Stimulated activated CD4-positive, alpha-beta T cell treated with anti-CD3 and anti-CD28 coated beads, Interleukin-15, amount 100 ng/mL, for 24 hours (primary cell): ENCODE data around the gene CHMP4B.

Experiments
- DNase-seq: peaks from one replicate; pipeline ENCODE4 v3.0.0-alpha.2; 2020

CHMP4B gene

DNA sequence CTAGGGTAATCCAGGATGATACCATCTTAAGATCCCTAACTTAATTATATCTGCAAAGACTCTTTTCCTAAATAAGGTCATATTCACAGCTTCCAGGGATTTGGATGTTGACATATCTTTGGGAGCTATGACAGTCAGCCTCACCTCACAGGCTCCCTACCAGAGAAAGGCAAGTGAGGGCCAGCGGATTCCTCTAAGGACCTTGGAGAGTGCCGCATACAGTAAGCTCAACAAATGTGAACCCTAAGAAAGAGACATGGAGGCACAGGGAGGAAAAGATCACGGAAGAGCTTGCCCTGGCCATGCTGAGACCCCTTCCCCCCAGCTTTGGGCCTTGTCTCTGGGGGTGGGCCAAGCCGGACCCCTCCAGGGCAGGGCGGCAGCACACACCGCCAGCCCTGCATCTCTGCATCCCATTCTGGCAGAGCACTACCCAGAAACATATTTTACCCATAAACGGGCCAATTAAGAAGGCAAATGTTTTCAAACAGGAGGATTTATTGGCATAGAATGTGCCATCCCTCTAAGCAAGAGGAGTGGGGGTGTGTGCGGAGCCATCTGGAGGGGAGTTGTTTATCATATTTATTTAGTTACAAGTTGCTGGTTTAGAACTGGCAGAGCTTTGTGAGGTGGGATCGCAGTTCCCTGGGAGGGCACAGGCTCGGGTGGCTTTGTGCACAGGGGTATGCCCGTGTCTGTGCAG, 55.4 kb downstream of the CHMP4B start:
- no peak for DNase-seq

DNA sequence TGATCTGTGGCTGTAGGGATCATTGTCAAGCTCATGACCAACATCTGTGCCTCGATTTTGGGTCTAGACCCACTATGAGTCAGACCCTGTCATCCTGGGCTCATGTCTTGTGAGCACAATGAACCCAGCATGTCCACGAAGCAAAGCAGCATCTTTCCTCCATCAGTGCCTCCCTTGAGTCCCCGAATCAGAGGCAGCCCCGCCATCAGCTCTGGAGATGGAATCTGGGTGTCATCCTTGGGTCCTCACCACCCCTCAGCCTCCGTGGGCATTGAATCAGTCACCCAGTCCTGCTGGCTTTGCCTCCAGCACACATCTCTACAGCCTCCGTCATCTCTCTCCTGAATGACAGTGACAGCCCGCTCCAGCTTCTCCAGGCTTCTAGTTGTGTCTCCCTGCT, 56.9 kb downstream of the CHMP4B start:
- no peak for DNase-seq

DNA sequence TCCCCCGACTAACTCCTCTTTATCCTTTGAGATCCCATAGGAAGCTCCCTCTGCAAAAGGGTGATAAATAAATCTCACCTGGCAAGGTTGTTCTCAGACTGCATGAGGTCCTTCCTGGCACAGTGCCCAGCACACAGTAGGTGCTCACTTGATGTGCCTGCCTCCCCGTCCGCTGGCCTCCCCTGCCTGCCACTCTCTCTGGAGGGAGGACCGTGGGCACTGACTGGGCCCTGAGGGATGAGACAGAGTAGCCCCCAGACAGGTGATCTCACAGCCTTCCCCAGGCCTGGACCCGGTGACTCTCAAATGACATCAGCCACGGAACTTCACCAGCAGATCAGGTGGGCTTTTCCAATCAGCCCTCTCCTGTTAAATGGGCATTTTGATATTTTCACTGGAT, 57.4 kb downstream of the CHMP4B start:
- DNase-seq = no peak

DNA sequence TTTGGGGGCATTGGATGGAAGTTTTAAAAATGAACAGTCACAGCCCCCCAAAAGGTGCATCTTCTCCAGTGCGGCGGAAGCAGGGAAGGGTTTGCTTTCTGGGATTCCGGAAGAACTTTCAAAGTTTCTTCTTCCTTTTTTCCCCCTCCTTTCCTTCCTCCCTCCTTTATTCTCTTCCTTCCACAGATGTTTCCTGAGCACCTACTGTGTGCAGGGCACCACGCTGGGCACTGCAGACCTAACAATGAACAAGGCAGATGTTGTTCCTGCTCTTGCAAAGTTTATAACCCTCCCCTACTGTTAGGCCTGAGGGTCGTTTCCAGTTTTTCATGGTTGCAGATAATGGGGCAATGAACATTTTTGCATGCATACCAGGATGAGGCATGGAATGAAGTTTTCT, 58.1 kb downstream of the CHMP4B start:
- DNase-seq = no peak

DNA sequence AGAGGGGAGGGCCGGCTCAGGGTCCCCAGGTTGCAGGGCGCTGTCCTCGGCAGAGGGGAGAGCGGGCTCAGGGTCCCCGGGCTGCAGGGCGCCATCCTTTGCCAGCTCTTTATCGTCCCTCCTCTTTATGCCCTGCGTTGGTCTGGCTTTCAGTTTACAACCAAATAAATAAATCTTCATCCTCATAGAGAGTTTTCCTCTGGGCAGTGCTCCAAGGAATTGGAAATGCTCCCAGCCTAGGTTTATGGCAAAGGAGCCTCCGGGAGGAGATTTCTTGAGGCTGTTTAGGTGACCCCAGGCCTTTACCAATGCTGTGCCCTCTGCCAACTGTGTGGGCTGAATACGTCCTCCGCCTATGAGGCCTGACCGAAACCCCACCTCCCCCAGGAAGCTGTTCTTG, 60.2 kb downstream of the CHMP4B start:
- no peak for DNase-seq

DNA sequence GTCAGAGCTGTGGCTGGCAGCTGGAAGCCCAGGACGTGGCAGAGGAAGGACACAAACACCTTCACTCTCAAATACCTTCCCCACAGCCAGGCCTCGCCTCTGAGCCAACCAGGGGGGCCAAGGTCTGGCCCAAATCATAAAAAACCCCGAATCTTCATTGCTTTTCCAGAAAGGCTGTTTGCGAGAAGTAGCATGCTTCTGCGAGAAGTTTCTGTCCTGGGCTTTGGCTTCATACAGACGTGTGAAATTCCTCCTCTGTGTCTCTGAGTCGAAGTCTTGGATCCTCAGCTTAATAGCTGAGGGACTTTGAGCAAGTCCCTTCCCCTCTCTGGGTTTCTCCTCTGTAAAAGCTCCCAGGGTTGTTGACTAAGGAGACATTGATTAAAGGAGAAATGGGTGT, 63.0 kb downstream of the CHMP4B start:
- DNase-seq = no peak

DNA sequence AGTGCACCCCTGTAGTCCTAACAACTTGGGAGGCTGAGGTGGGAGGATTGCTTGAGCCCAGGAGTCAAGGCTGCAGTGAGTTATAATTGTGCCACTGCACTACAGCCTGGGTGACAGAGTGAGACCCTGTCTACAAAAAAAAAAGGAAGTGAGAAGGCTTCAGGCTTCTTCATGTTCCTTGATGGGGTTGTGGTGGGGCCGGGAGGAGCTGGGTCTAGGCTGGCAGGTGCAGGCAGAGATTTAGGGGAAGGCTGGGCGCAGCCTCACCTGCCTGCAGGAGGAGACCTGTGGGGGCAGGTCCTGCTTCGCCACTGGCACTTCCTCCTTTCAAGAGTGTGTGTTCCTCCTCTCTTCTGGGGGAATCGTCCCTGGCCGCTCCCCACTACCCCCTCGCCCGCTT, 63.9 kb downstream of the CHMP4B start:
- DNase-seq = no peak

DNA sequence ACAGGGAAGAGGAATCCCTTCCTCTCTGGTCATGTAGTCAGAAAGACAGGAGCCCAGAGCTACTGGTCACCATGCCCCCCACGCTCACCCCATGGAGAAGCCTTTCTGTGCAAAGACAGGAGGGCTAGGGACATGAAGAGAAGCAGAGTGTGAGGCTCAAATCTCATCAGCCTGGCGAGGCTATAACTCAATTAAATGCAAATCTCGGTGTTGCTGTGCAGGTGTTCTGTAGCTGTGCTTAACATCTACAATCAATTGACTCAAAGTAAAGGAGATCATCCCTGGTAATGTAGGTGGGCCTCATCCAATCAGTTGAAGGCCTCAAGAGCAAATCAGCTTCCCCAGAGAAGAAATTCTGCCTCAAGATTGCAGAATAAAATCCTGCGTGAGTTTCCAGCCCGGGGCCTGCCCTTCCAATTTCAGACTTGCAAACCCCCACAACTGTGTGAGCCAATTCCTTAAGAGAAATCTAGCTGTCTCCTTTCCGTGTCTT, 64.4 kb downstream of the CHMP4B start:
- no peak for DNase-seq

DNA sequence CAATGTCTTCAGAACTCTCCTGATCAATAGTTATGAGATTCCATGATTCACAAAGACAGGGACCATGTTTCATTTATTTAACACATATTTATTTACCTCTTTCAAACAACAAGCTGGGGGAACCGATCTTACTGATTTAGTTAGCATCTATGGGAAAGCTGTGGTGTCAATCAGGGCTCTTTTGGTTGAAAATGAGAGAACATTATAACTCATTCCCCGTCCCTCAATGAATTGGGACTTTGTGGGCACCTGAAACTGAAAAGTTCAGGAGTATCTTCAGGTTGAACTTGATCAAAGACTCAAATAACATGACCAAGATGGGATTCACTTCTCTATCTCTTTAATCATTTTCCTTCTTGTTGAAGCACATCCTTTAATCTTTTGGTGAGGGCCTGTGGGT, 67.4 kb downstream of the CHMP4B start:
- no peak for DNase-seq

DNA sequence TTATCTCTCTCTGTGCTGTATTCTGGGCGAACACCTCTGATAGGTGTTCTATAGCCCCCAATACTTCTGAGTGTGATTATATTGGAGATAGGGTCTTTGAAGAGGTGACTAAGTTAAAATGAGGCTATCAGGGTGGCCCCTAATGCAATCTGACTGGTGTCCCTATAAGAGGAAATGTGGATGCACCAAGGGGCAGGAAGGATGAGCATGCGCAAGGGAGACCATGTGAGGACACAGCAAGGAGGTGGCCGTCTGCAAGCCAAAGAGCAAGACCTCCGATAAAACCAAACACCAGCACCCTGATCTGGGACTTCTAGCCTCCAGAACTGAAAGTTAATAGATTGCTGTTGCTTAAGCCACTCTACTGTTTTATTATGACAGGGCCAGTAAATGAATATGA, 69.2 kb downstream of the CHMP4B start:
- no peak for DNase-seq

DNA sequence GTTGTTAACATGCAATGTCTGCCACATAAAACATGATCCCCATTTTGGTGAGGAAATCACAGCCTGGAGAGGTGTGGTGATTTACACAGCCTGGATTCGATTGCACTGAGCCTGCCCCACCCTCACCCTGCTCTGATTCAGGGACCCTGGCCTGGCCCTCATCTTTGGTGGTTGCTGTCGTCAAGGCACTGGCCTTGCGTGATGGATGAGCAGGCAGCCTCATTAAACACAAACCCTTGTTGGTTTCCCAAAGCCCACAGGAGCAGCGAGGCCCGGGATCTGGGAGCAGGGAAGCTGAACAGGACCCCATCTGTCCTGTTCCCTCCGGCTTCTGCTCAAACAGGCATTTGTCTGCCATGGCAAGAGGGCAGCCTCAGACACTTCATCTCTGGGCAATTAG, 70.8 kb downstream of the CHMP4B start:
- no peak for DNase-seq

DNA sequence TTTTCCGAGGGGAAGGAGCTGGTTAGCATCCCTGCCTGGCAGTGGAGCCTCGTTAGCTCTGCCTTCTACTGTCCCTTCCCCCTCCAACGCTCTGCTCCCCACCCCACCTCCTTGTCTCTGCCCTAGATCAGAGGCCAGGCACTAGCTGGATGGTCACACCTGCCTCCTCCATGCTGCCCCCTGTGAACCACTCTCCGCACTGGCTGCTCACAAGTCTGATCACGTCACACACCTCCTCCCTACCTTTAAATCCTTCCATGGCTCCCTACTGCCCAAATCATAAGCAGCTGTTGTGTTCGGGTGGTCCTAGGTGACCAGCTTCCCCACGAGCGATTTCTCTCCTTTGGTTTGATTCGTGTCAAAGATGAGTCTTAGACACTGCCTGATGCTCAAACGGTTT, 71.3 kb downstream of the CHMP4B start:
- DNase-seq = no peak

DNA sequence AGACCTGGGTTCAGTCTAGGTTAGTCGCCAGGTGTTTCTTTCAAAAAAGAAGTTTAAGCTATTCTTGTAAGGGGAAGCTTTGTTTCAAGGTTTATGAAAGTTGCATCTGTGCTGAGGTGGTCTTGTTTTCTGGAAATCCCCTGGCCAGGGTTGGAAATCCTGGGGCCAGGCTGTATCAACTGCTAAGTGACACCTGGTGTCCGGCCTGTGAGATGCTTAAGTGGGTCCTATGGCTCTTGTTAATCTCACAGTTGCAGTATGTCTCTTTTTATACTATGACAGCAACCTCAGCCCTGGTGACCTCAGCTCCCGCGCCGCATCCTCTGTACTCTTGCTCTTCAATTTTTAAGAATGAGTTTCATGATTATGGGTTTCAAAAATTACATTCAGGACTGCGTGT, 72.0 kb downstream of the CHMP4B start:
- no peak for DNase-seq

DNA sequence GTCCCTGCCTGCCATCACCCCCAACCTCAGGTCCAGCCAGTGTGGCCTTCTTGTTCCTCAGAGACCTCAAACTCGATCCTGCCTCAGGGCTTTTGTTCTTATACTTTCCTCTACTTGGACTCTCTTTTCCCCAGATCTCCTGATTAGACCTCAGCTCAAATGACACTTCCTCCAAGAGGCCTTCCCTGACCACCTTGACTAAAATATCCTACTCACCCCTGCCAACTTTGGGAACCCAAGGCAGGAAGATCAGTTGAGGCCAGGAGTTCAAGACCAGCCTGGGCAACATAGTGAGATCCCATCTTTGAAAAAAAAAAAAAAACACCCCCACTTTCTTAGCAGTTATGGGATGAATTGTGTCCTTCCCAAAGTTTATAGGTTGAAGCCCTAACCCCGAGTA, 73.5 kb downstream of the CHMP4B start:
- no peak for DNase-seq

DNA sequence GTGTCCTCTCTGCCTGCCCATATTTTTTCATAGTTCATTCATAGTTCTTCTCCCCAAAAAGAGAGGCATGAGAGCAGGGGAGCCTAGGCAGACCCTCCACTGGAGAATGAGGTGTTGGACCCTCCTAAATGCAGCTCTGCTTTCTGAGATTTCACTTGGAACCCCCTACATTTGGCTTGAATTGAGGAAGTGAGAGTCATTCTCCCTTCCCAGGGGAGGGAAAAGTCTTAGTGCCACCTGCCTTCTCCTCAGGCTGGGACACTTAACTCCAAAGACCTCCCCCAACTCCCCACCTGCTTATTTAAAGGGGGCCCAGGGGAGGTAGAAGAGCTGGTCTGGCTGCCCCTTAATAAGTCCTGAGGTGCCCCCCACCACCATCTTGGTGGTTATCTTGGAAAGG, 78.2 kb downstream of the CHMP4B start:
- DNase-seq = no peak

DNA sequence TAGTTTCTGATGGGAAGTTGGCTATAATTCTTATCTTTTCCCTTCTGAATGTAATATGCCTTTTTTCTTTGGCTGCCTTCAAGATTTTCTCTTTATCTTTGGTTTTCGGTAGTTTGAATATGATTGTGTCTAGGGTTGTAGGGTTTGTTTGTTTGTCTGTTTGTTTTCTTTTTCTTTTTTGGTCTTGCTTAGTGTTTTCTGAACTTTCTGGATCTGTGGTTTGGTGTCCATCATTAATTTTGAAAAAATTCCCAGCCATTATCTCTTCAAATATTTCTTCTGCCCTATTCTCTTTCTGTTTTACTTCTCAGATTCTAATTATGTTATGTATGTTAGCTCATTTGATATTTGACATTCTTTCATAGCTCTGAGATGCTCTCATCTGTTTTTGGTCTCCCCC, 79.4 kb downstream of the CHMP4B start:
- DNase-seq = no peak

DNA sequence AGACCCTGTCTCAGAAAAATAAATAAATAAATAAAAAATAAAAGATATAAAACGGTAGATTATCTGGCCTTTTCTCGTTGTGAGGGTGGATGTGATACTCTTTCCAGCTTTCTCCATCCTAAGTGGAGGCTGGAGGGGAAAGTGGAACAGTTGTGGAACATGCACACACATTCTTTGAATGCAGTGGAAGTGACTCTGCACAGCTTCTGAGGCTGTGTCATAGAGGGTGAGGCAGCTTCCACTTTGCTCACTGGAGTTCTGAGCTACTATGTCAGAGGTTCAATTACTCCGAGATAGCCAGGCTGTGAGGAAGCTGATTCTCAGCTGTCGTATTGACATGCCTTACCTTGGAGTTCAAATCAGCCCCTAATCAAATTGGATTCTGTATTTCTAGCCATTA, 82.2 kb downstream of the CHMP4B start:
- no peak for DNase-seq

DNA sequence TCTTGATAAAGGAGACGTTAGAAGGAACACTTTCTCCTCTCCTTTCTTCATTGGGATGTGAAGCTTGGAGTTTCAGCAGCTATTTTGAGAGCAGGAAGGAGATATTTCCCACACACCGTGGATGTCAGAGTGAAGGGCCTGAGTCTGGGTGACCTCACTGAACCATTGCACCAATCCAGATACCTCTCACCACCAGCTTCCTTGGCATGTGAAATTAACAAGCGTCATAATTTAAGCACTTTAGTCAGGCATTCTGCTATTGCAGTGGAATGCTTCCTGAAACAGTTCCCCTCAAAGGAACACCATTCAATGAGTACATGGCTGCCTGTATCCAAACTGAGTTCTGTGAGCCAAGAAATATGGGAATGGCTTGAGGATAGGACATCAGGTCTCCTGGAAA, 83.7 kb downstream of the CHMP4B start:
- DNase-seq = no peak

DNA sequence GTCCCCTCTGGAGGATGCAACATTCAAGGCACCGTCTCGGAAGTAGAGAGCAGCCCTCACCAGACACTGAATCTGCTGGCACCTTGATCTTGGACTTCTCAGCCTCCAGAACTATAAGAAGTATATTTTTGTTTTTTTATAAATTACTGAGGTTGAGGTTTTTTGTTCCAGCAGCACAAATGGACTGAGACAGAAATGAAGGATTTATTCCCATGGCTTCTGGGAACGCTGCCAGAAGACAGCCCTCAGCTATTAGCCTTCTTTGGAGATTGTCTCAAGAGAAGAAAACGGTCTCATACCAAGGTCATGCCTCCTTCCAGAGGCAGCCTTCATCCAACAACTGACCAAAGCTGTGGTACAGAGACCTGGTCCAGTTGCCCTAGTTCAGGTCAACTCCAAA, 85.4 kb downstream of the CHMP4B start:
- DNase-seq = no peak

DNA sequence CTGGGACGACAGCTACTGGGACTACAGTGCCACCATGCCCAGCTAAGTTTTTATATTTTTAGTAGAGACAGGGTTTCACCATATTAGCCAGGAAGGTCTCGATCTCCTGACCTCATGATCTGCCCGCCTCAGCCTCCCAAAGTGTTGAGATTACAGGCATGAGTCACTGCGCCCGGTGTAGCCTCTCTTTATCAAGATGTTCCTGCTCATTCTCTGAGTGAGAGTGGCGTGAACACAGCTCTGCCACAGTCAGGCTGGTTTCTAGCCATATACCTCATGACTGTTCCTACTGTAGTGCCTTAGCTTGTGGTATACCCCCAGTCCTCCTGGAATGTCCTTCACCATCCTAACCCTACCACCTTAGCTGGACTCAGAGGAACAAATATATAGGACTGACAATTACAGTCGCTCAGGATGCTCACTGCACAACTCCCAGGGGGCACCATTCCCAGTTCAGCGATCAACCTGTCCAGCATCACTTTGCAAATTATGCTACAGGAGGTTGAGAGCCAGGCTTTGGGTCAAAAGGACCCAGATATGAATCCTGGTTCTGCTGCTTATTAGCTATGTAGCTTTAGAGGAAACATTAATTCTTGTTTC, 86.3 kb downstream of the CHMP4B start:
- DNase-seq = peak; percentile 18

DNA sequence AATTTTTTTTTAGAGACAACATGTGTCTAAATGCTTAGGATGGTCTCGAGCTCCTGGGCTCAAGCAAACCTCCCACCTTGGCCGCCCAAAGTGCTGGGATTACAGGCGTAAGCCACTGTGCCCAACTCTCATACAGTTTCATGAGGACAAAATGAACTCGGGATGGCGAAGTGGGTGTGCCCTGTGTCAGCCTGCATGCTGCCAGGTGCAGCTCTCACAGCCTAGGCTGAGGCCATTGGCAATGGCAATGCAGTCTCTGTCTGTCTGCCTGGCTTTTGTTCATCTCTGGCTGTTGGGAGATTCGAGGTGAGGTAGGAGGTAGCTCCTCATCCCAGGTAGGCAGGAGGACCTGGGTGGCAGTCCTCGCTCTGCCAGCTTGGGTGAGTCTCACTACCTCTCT, 88.0 kb downstream of the CHMP4B start:
- DNase-seq = no peak

DNA sequence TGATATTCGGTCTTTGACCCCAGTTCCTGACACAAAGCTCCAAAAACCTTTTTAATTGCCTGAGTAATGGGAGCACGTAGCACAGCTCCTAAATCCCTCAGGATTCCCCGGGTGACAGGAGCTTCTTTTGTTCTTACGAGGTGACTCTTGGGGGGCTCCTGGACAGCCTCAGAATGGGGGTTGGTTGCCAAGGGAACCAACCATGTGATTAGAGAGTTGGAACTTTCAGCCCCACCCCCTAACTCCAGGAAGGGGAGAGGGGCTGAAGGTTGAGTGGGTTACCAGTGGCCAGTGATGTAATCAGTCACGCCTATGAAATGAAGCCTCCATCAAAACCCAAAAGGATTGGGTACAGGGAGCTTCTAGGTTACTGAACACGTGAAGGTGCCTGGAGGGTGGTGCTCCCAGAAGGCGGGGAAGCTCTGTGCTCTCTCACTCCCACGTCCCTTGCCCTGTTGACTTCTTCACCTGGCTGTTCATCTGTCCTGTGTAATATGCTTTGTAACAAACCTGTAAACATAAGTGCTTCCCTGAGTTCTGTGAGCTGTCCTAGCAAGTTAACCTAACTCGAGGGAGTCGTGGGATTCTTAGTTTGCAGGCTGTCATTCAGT, 89.5 kb downstream of the CHMP4B start:
- DNase-seq = no peak

DNA sequence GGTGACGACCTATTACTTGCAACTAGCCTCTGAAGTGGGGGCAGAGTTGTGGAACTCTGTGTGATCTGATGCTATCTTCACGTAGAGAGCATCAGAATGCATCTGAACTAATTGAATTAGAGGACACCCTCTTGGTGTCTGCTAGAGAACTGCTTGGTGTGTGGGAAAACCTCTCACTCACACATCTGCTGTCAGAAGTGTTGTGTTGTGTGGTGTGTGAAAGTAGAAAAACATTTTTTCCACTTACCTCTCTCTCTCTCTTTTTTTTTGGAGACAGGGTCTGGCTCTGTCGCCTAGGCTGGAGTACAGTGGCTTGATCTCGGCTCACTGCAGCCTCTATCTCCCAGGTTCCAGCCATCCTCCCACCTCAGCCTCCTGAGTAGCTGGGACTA, 90.0 kb downstream of the CHMP4B start:
- no peak for DNase-seq

DNA sequence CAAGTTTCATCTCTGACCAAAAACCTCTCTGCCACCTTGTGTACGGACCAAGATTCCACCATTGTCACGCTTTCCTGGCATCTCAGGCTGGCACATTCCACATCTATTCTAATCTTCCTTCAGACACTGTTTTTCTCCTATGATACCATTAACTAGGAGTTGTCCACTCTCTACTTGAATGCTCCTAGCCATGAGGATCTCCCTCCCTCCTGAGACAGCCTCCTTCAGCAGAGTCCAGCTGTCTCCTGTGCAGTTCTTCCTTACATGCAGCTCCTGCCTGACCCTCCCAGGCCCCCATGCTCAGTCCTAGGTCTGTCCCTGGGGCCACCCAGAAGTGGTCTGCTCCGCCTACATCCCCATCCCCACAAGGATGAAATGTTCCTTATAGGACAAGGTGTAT, 90.9 kb downstream of the CHMP4B start:
- DNase-seq = no peak
